Progenitor cell of endocrine pancreas (in vitro differentiated cells): Measurements from ENCODE around the gene TMC8. TPM values are rescaled to one million over a fixed set of nuclear protein-coding genes. Genes with fewer than 3 reads are reported as not detected.

Source experiments
- DNase-seq: peaks from one replicate; pipeline ENCODE4 v3.0.0; 2021; ENCODE audit warnings: low spot score; ENCODE audit not compliant: unreplicated experiment
- H3K27ac Mint-ChIP-seq: 2 replicates; pipeline ENCODE4 v1.8.0; 2021; ENCODE audit warnings: mild to moderate bottlenecking, moderate library complexity, mixed read lengths
- H3K27me3 Mint-ChIP-seq: 2 replicates; pipeline ENCODE4 v1.8.0; 2021; ENCODE audit warnings: mixed read lengths
- H3K36me3 Mint-ChIP-seq: 2 replicates; pipeline ENCODE4 v1.8.0; 2022; ENCODE audit warnings: mixed read lengths; ENCODE audit not compliant: insufficient read depth
- H3K4me1 Mint-ChIP-seq: 2 replicates; pipeline ENCODE4 v1.8.0; 2021; ENCODE audit warnings: low read depth, mixed read lengths
- H3K4me3 Mint-ChIP-seq: 2 replicates; pipeline ENCODE4 v1.8.0; 2021; ENCODE audit warnings: low read depth, mild to moderate bottlenecking, moderate library complexity, mixed read lengths
- H3K9me3 Mint-ChIP-seq: 2 replicates; pipeline ENCODE4 v1.8.0; 2021; ENCODE audit warnings: low read depth, mixed read lengths
- CTCF ChIP-seq: fragments of 200-600 bp; sonication (generic); IDR thresholded peaks from one replicate; pipeline ENCODE4 v1.5.0; 2021; ENCODE audit warnings: antibody characterized with exemption, mild to moderate bottlenecking; ENCODE audit not compliant: unreplicated experiment
- total RNA-seq: library from RNA; stranded (reverse); gene quantifications from 2 replicates; pipeline ENCODE4 v1.2.1, GENCODE V29; 2021

The TMC8 gene
- total RNA-seq, 1 donor from 2014 or later = 0.12 TPM

- Mint-ChIP-seq H3K9me3 (no peaks in the 10 kb centered on the region), H3K27ac (no peak overlapping the region), H3K36me3 (peaks cover 33% of the 10 kb centered on the region), H3K4me3 (no peak overlapping the region), H3K27me3 (no peaks in the 10 kb centered on the region), H3K4me1 (no peaks in the 10 kb centered on the region)
- no peak for DNase-seq
- TF ChIP-seq CTCF = no peak
Observed at GRCh38 chr17:78089576-78090281, 40.8 kb upstream of the TMC8 start.

- no peaks in the 10 kb centered on the region for H3K4me1 Mint-ChIP-seq
- H3K9me3 Mint-ChIP-seq = no peaks in the 10 kb centered on the region
- H3K4me3 Mint-ChIP-seq = no peak overlapping the region
- no peak for DNase-seq
- no peak for TF ChIP-seq CTCF
- H3K27me3 Mint-ChIP-seq = no peaks in the 10 kb centered on the region
- no peak overlapping the region for H3K27ac Mint-ChIP-seq
- peaks cover 36% of the 10 kb centered on the region for H3K36me3 Mint-ChIP-seq
Observed at GRCh38 chr17:78092794-78093324, 37.7 kb upstream of the TMC8 start.

GRCh38 chr17:78095035-78095434, 35.5 kb upstream of the TMC8 start:
- Mint-ChIP-seq H3K4me1 (no peaks in the 10 kb centered on the region), H3K27me3 (no peaks in the 10 kb centered on the region), H3K36me3 (peaks cover 51% of the 10 kb centered on the region), H3K4me3 (no peak overlapping the region), H3K27ac (peak overlapping the region; percentile 64), H3K9me3 (peaks cover 6% of the 10 kb centered on the region)
- TF ChIP-seq CTCF = no peak
- no peak for DNase-seq

GRCh38 chr17:78096093-78096492, 34.5 kb upstream of the TMC8 start:
- no peak for TF ChIP-seq CTCF
- H3K4me3 Mint-ChIP-seq = no peak overlapping the region
- peaks cover 8% of the 10 kb centered on the region for H3K9me3 Mint-ChIP-seq
- no peak for DNase-seq
- H3K36me3 Mint-ChIP-seq = peaks cover 56% of the 10 kb centered on the region
- no peak overlapping the region for H3K27ac Mint-ChIP-seq
- H3K4me1 Mint-ChIP-seq = no peaks in the 10 kb centered on the region
- H3K27me3 Mint-ChIP-seq = no peaks in the 10 kb centered on the region

- peaks cover 16% of the 10 kb centered on the region for H3K9me3 Mint-ChIP-seq
- H3K36me3 Mint-ChIP-seq = peaks cover 59% of the 10 kb centered on the region
Observed at GRCh38 chr17:78101112-78101511, 29.5 kb upstream of the TMC8 start.

More at GRCh38 chr17:78101112-78101511, 29.5 kb upstream of the TMC8 start:
- TF ChIP-seq CTCF = no peak
- H3K4me3 Mint-ChIP-seq = no peak overlapping the region
- peaks cover 1% of the 10 kb centered on the region for H3K4me1 Mint-ChIP-seq
- peak overlapping the region; percentile 17 for H3K27ac Mint-ChIP-seq
- no peaks in the 10 kb centered on the region for H3K27me3 Mint-ChIP-seq
- no peak for DNase-seq
